Hepatocyte (in vitro differentiated cells): ENCODE measurements around the gene C1R. TPM values are rescaled to one million over a fixed set of nuclear protein-coding genes. Genes with fewer than 3 reads are reported as not detected.
A peak's percentile ranks its signal among the peaks of the same experiment; 100 is the strongest.

Experiments
- DNase-seq: peaks from one replicate; pipeline ENCODE4 v3.0.0-alpha.2; 2016; ENCODE audit warnings: low spot score
- H2AFZ ChIP-seq: fragments of 200-600 bp; sonication (generic); 2 replicates; pipeline ENCODE4 v1.6.0; 2016; ENCODE audit warnings: antibody characterized with exemption, mild to moderate bottlenecking
- H3K27ac ChIP-seq: fragments of 200-600 bp; sonication (generic); 2 replicates; pipeline ENCODE4 v1.5.1; 2016; ENCODE audit warnings: mild to moderate bottlenecking
- H3K27me3 ChIP-seq: fragments of 200-600 bp; sonication (generic); 2 replicates; pipeline ENCODE4 v1.6.1; 2016
- H3K36me3 ChIP-seq: fragments of 200-600 bp; sonication (generic); replicated peaks from 2 replicates; pipeline ENCODE4 v1.5.1; 2016; ENCODE audit warnings: low read depth; ENCODE audit not compliant: insufficient read depth
- H3K4me1 ChIP-seq: fragments of 200-600 bp; sonication (generic); 2 replicates; pipeline ENCODE4 v1.5.1; 2016; ENCODE audit warnings: mild to moderate bottlenecking, moderate library complexity; ENCODE audit not compliant: insufficient read depth
- H3K4me2 ChIP-seq: fragments of 200-600 bp; sonication (generic); 2 replicates; pipeline ENCODE4 v1.6.0; 2016
- H3K4me3 ChIP-seq: fragments of 200-600 bp; sonication (generic); 2 replicates; pipeline ENCODE4 v1.5.1; 2016; ENCODE audit warnings: mild to moderate bottlenecking
- H3K79me2 ChIP-seq: fragments of 200-600 bp; sonication (generic); 2 replicates; pipeline ENCODE4 v1.6.0; 2017; ENCODE audit warnings: mild to moderate bottlenecking
- H3K9me2 ChIP-seq: fragments of 200-600 bp; sonication (generic); replicated peaks from 2 replicates; pipeline ENCODE4 v1.6.0; 2017; ENCODE audit warnings: mild to moderate bottlenecking; ENCODE audit not compliant: insufficient read depth
- H3K9me3 ChIP-seq: fragments of 200-600 bp; sonication (generic); 2 replicates; pipeline ENCODE4 v1.5.1; 2016; ENCODE audit warnings: low read depth, mild to moderate bottlenecking
- H4K20me1 ChIP-seq: fragments of 200-600 bp; sonication (generic); 2 replicates; pipeline ENCODE4 v1.6.0; 2016; ENCODE audit warnings: mild to moderate bottlenecking; ENCODE audit not compliant: insufficient read depth, poor library complexity, severe bottlenecking
- EZH2 ChIP-seq: fragments of 200-600 bp; sonication (generic); IDR thresholded peaks from 2 replicates; pipeline ENCODE4 v1.6.1; 2016; ENCODE audit warnings: antibody characterized with exemption, mild to moderate bottlenecking, borderline replicate concordance
- EZH2phosphoT487 ChIP-seq: fragments of 200-600 bp; sonication (generic); IDR thresholded peaks from one replicate; pipeline ENCODE4 v1.6.1; 2018; ENCODE audit warnings: antibody characterized with exemption, mild to moderate bottlenecking, low read depth, moderate library complexity; ENCODE audit not compliant: unreplicated experiment, severe bottlenecking
- WGBS: methylation state at CpG from one replicate; pipeline ENCODE4 v1.1.6; 2016; ENCODE audit warnings: low lambda C conversion rate; ENCODE audit errors: missing lambda C conversion rate; 5-methylcytosine and 5-hydroxymethylcytosine counted together
- polyA plus RNA-seq: library from polyadenylated mRNA; unstranded; fragments of >200 nt; fragmentation: Nextera tagmentation; extraction: Ambion mirVana; gene quantifications from 2 replicates; pipeline ENCODE4 v1.2.1, GENCODE V29; 2016
- total RNA-seq: library from RNA; depleted of rRNA; stranded (reverse); fragments of >200 nt; gene quantifications from 2 replicates; pipeline ENCODE4 v1.2.3, GENCODE V29; 2014
- TF ChIP-seq, protein P1 (sequence below): fragments of 200-600 bp; sonication (generic); IDR thresholded peaks from 2 replicates; pipeline ENCODE4 v1.5.1; 2016; ENCODE audit warnings: antibody characterized with exemption, mild to moderate bottlenecking; ENCODE audit not compliant: poor library complexity

C1R gene
- total and polyA plus RNA-seq, 2 experiments from 2014 or later, result 80.1 to 89.6 TPM

DNA sequence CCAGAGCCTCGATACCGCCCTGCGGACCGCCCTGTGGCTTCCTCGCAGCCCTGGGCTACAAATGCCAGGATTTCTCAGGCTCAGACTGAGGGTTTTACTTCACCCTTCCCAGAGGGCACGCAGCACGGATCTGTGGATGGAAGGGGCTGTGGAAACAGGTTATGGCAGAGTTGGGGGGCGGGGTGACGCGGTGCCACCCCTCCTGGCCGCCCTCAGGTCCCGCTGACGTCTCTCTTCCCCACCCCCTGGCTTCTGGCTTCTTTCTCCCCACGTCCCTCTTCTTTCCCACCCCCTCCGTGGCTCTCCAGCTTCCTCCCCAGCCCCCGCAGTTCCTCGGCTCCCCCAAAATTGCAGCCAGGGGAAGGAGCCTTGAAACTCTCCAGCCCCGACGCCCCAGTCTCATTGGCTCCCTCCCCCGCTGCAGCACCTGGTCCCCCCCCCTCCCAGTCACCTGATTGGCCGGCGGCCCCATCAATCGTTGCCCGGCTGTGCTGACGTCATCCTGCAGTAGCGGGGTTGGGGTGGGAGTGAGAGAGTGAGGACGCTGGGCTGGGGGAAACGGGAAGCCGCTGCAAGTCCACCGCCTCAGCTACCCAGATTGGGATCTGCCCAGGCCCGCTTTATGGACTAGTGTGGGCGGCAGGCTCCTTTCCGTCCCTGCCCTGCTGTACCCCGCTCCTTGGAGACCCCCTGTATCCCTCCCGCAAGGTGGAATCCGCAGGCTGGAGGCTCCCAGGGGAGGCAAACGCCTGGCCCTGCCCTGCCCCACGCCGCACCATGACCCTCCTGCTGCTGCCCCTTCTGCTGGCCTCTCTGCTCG is 37.8 kb upstream of the C1R start, which contains the start of gene CLSTN3:
CLSTN3 (plus strand) TSS at position 500 of the 820 bp plus-strand sequence; CDS start at position 778, 278 bp downstream.
- Histone ChIP-seq H3K9me2 (no peaks in the 10 kb centered on the region), H3K79me2 (peaks cover 7% of the 10 kb centered on the region), H3K4me3 (peak within 1 kb of the TSS; percentile 50), H3K36me3 (no peaks in the 10 kb centered on the region), H4K20me1 (no peaks in the 10 kb centered on the region), H3K9me3 (no peaks in the 10 kb centered on the region), H3K4me2 (peak within 1 kb of the TSS; percentile 100), H3K27me3 (no peaks in the 10 kb centered on the region), H2AFZ (peak within 1 kb of the TSS; percentile 70), H3K4me1 (peaks cover 6% of the 10 kb centered on the region), H3K27ac (peak within 1 kb of the TSS; percentile 89)
- WGBS, result 2% methylated on average over 25 of the region's 40 CpGs
- TF ChIP-seq, protein P1, sequence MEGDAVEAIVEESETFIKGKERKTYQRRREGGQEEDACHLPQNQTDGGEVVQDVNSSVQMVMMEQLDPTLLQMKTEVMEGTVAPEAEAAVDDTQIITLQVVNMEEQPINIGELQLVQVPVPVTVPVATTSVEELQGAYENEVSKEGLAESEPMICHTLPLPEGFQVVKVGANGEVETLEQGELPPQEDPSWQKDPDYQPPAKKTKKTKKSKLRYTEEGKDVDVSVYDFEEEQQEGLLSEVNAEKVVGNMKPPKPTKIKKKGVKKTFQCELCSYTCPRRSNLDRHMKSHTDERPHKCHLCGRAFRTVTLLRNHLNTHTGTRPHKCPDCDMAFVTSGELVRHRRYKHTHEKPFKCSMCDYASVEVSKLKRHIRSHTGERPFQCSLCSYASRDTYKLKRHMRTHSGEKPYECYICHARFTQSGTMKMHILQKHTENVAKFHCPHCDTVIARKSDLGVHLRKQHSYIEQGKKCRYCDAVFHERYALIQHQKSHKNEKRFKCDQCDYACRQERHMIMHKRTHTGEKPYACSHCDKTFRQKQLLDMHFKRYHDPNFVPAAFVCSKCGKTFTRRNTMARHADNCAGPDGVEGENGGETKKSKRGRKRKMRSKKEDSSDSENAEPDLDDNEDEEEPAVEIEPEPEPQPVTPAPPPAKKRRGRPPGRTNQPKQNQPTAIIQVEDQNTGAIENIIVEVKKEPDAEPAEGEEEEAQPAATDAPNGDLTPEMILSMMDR, result no peak
- TF ChIP-seq EZH2 (no peak), EZH2phosphoT487 (no peak)
- peak; percentile 92 for DNase-seq

- TF ChIP-seq, protein P1, result no peak
- TF ChIP-seq EZH2phosphoT487, result no peak
- no peak for TF ChIP-seq EZH2
- Histone ChIP-seq H3K4me3 (peak overlapping the region; percentile 50), H3K27ac (peak overlapping the region; percentile 89), H3K79me2 (peaks cover 7% of the 10 kb centered on the region), H3K9me2 (no peaks in the 10 kb centered on the region), H3K9me3 (no peaks in the 10 kb centered on the region), H2AFZ (peak overlapping the region; percentile 70), H3K4me2 (peak overlapping the region; percentile 100), H3K4me1 (peaks cover 6% of the 10 kb centered on the region), H3K27me3 (no peaks in the 10 kb centered on the region), H3K36me3 (no peaks in the 10 kb centered on the region), H4K20me1 (no peaks in the 10 kb centered on the region)
- 10% methylated on average over 19 of the region's 19 CpGs for WGBS
- DNase-seq, result peak; percentile 27
Measured at GRCh38 chr12:7129287-7129871, 37.1 kb upstream of the C1R start.

- 63% methylated on average over 7 of the region's 7 CpGs for WGBS
- no peak for DNase-seq
- H3K27me3 ChIP-seq, result no peaks in the 10 kb centered on the region
- H3K4me3 ChIP-seq, result peak within 1 kb of the TSS; percentile 50
- peaks cover 7% of the 10 kb centered on the region for H3K79me2 ChIP-seq
- H3K9me3 ChIP-seq, result no peaks in the 10 kb centered on the region
- TF ChIP-seq EZH2phosphoT487 (no peak), EZH2 (no peak)
- TF ChIP-seq, protein P1, result no peak
- peak within 1 kb of the TSS; percentile 89 for H3K27ac ChIP-seq
- H2AFZ ChIP-seq, result peak within 1 kb of the TSS; percentile 70
- no peaks in the 10 kb centered on the region for H3K36me3 ChIP-seq
- H3K4me1 ChIP-seq, result peaks cover 6% of the 10 kb centered on the region
- H3K9me2 ChIP-seq, result no peaks in the 10 kb centered on the region
- H3K4me2 ChIP-seq, result peak within 1 kb of the TSS; percentile 100
- H4K20me1 ChIP-seq, result no peaks in the 10 kb centered on the region
Measured at GRCh38 chr12:7128681-7129286, 36.5 kb upstream of the C1R start, which contains the start of gene RBP5. RBP5 (minus strand) TSS chr12:7128889; CDS start chr12:7128775, 114 bp downstream.
